HG02610 (cell line): Measurements from ENCODE around the gene DCBLD1.
A peak's percentile ranks its signal among the peaks of the same experiment; 100 is the strongest.
"Not testable (repeated sequence)": the region's sequence is repeated elsewhere in the genome, so short reads cannot be mapped to it uniquely, and the experiment has no call there.

Source experiments
- ATAC-seq: cut with Tn5 transposase; IDR thresholded peaks from one replicate; pipeline ENCODE4 v1.9.1; 2021; ENCODE audit warnings: mild to moderate bottlenecking, moderate library complexity; ENCODE audit not compliant: unreplicated experiment

Gene DCBLD1

GRCh38 chr6:117497237-117497636, 14.8 kb downstream of the DCBLD1 start:
- no peak for ATAC-seq

- peak; percentile 61 for ATAC-seq
These were observed 15.7 kb downstream of the DCBLD1 start for GRCh38 chr6:117498159-117498558.

GRCh38 chr6:117501722-117502121, 19.2 kb downstream of the DCBLD1 start:
- no peak for ATAC-seq

- ATAC-seq, result no peak
These were observed 20.1 kb downstream of the DCBLD1 start for GRCh38 chr6:117502580-117502979.

GRCh38 chr6:117503211-117503610, 20.7 kb downstream of the DCBLD1 start:
- ATAC-seq, result no peak

GRCh38 chr6:117504478-117505144, 22.1 kb downstream of the DCBLD1 start:
- ATAC-seq, result no peak

GRCh38 chr6:117505311-117505710, 22.8 kb downstream of the DCBLD1 start:
- ATAC-seq, result no peak

- no peak for ATAC-seq
These were observed 23.8 kb downstream of the DCBLD1 start for GRCh38 chr6:117506180-117506835.

GRCh38 chr6:117506907-117507306, 24.4 kb downstream of the DCBLD1 start:
- no peak for ATAC-seq

GRCh38 chr6:117508450-117508971, 26.0 kb downstream of the DCBLD1 start:
- ATAC-seq, result no peak

GRCh38 chr6:117509021-117509420, 26.5 kb downstream of the DCBLD1 start:
- ATAC-seq, result no peak

- ATAC-seq, result no peak
These were observed 29.8 kb downstream of the DCBLD1 start for GRCh38 chr6:117512056-117512828.

- ATAC-seq, result no peak
These were observed 30.6 kb downstream of the DCBLD1 start for GRCh38 chr6:117512987-117513573.

- ATAC-seq, result no peak
These were observed 31.4 kb downstream of the DCBLD1 start for GRCh38 chr6:117513778-117514365.

GRCh38 chr6:117514655-117515054, 32.2 kb downstream of the DCBLD1 start:
- ATAC-seq, result no peak

- ATAC-seq, result no peak
These were observed 32.9 kb downstream of the DCBLD1 start for GRCh38 chr6:117515326-117515725.

- ATAC-seq, result not testable (repeated sequence)
These were observed 35.5 kb downstream of the DCBLD1 start for GRCh38 chr6:117517995-117518394.

- ATAC-seq, result no peak
These were observed 36.4 kb downstream of the DCBLD1 start for GRCh38 chr6:117518870-117519269.

- ATAC-seq, result no peak
These were observed 38.3 kb downstream of the DCBLD1 start for GRCh38 chr6:117520603-117521395.
